K562 (cell line): Measurements from ENCODE around the gene NOP58. TPM values are rescaled to one million over a fixed set of nuclear protein-coding genes. Genes with fewer than 3 reads are reported as not detected.
A peak's percentile ranks its signal among the peaks of the same experiment; 100 is the strongest.

ENCODE experiments used
- CHAMP1 ChIP-seq: fragments of 450-650 bp; IDR thresholded peaks from 2 replicates; pipeline ENCODE4 v1.6.1; 2016; ENCODE audit warnings: mild to moderate bottlenecking
- CHD7 ChIP-seq: fragments of 200-600 bp; sonication (generic); IDR thresholded peaks from one replicate; pipeline ENCODE4 v1.6.1; 2012; ENCODE audit warnings: mild to moderate bottlenecking, low read depth, low read length, inconsistent platforms
- CTBP1 ChIP-seq: fragments of 450-650 bp; IDR thresholded peaks from 2 replicates; pipeline ENCODE4 v1.6.1; 2016; ENCODE audit warnings: borderline replicate concordance
- HDAC2 ChIP-seq: fragments of 450-650 bp; IDR thresholded peaks from 2 replicates; pipeline ENCODE4 v1.6.1; 2016; ENCODE audit warnings: mild to moderate bottlenecking
- MTA3 ChIP-seq: fragments of 450-650 bp; formaldehyde crosslinking; IDR thresholded peaks from 2 replicates; pipeline ENCODE4 v1.6.1; 2017; ENCODE audit warnings: mild to moderate bottlenecking, borderline replicate concordance
- POLR2H ChIP-seq: IDR thresholded peaks from 2 replicates; pipeline ENCODE4 v1.6.1; 2016; ENCODE audit warnings: missing genetic modification characterization, low read depth, mild to moderate bottlenecking, control low read depth, missing compliant biosample characterization, moderate library complexity
- RB1 ChIP-seq: fragments of 450-650 bp; IDR thresholded peaks from 2 replicates; pipeline ENCODE4 v1.6.1; 2017; ENCODE audit warnings: low read depth, mild to moderate bottlenecking
- SRSF3 ChIP-seq: fragments of 200-400 bp; formaldehyde crosslinking; IDR thresholded peaks from 2 replicates; pipeline ENCODE4 v1.6.1; 2016; ENCODE audit warnings: mild to moderate bottlenecking, low read length, moderate library complexity; ENCODE audit not compliant: insufficient read depth
- TOE1 ChIP-seq, 2 experiments: fragments of 450-650 bp in 1 of 2; sonication (generic) in 1 of 2; formaldehyde crosslinking in 1 of 2; IDR thresholded peaks; 2 replicates each; pipeline versions ENCODE4 v1.7.1 to v1.8.0; 2016 to 2022; ENCODE audit warnings: borderline replicate concordance in 2 of 2, mild to moderate bottlenecking in 2 of 2, antibody characterized with exemption in 1 of 2, inconsistent platforms in 1 of 2, low read depth in 1 of 2, missing genetic modification reagents in 1 of 2, moderate library complexity in 1 of 2
- ZNF146 ChIP-seq: IDR thresholded peaks from one replicate; pipeline ENCODE4 v1.6.1; 2018; ENCODE audit warnings: missing compliant biosample characterization; ENCODE audit not compliant: unreplicated experiment
- ZNF584 ChIP-seq: fragments of 200-800 bp; sonication (Bioruptor generic); IDR thresholded peaks from 2 replicates; pipeline ENCODE4 v1.6.1; 2016; ENCODE audit warnings: low read depth, mild to moderate bottlenecking, missing genetic modification characterization, missing compliant biosample characterization
- polyA plus RNA-seq, 8 experiments: library from polyadenylated mRNA; depleted of rRNA in 4 of 8; stranded (reverse) in 5 of 8; unstranded in 3 of 8; fragments of >200 nt; fragmentation: Nextera tagmentation in 2 of 8; fragmentation: Illumina TruSeq in 1 of 8; extraction: Ambion mirVana in 2 of 8; extraction: Trizol in 1 of 8; gene quantifications; 2 replicates each; pipeline versions ENCODE4 v1.2.1 to v1.2.3, GENCODE V29; 2011 to 2014; ENCODE audit warnings: inconsistent platforms in 1 of 8, missing spikeins in 1 of 8
- total RNA-seq, 7 experiments: library from RNA; depleted of rRNA in 6 of 7; stranded (reverse); fragments of >200 nt in 6 of 7; fragmentation: Illumina TruSeq in 2 of 7; extraction: Trizol in 2 of 7; gene quantifications; 2 replicates each; pipeline versions ENCODE4 v1.2.1 to v1.2.3, GENCODE V29; 2011 to 2021; ENCODE audit warnings: low replicate concordance in 1 of 7

NOP58 gene
- total and polyA plus RNA-seq, 9 of the 15 experiments (the other 6 are each of a cell fraction or from before 2014, with no cell fraction given): 132 to 332 (median 208) TPM

- TF ChIP-seq CHD7: no peak
- TF ChIP-seq ZNF146 (CRISPR knock-in tag): no peak
- no peak for TF ChIP-seq CHAMP1
- no peak for TF ChIP-seq MTA3
- peak; percentile 79 for TF ChIP-seq RB1
- TF ChIP-seq CTBP1: no peak
- peak; percentile 33; the same call in 1 of the 2 replicates for TF ChIP-seq TOE1 (IDR thresholded peaks at IDR 0.05; ENCODE audit: borderline replicate concordance)
- no peak for TF ChIP-seq TOE1 (CRISPR knock-in tag; IDR thresholded peaks at IDR 0.05; ENCODE audit: borderline replicate concordance, low read depth)
- no peak for TF ChIP-seq HDAC2
- no peak for TF ChIP-seq POLR2H
- TF ChIP-seq ZNF584: no peak
- TF ChIP-seq SRSF3: no peak
Measured at GRCh38 chr2:202238234-202239197, 27.0 kb upstream of the NOP58 start, which contains the start of gene SUMO1 (continued).
